ENCODE measurements around the gene PAGE4.

DNA sequence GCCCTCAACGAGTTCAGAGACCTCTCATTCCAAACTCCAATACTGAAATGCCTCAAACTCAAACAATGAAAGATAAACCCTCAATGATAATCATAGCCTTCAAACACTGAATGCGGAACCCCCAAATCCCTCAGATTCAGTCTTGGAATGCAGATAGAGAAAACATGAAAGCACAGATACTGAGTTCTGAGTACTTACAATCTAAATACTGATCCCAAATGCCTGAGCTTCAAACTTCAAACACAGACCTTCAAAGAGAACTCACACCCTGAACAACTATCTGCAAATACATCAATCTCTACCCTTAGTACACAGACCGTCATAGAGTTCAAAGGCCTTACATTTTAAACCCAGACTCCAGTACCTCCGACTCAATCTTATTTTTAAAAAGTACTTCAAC is 16.9 kb upstream of the PAGE4 start:
- TF ChIP-seq, protein P1, sequence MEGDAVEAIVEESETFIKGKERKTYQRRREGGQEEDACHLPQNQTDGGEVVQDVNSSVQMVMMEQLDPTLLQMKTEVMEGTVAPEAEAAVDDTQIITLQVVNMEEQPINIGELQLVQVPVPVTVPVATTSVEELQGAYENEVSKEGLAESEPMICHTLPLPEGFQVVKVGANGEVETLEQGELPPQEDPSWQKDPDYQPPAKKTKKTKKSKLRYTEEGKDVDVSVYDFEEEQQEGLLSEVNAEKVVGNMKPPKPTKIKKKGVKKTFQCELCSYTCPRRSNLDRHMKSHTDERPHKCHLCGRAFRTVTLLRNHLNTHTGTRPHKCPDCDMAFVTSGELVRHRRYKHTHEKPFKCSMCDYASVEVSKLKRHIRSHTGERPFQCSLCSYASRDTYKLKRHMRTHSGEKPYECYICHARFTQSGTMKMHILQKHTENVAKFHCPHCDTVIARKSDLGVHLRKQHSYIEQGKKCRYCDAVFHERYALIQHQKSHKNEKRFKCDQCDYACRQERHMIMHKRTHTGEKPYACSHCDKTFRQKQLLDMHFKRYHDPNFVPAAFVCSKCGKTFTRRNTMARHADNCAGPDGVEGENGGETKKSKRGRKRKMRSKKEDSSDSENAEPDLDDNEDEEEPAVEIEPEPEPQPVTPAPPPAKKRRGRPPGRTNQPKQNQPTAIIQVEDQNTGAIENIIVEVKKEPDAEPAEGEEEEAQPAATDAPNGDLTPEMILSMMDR (IDR thresholded peaks at IDR 0.05; ENCODE audit: low read length) = no peak
- no peak for TF ChIP-seq EZH2 (IDR thresholded peaks at IDR 0.05; ENCODE audit: borderline replicate concordance, low read length)

All from OCI-LY1 (cell line).